K562 (cell line): ENCODE measurements around the gene C17orf78. TPM values are rescaled to one million over a fixed set of nuclear protein-coding genes. Genes with fewer than 3 reads are reported as not detected.

Experiments
- BRF1 ChIP-seq: IDR thresholded peaks from 3 replicates; pipeline ENCODE4 v1.6.1; 2011; ENCODE audit warnings: borderline replicate concordance, mild to moderate bottlenecking; ENCODE audit not compliant: insufficient read length; ENCODE audit errors: extremely low read depth
- CBX5 ChIP-seq: IDR thresholded peaks from 2 replicates; pipeline ENCODE4 v1.6.1; 2014; ENCODE audit warnings: low read depth, borderline replicate concordance
- EWSR1 ChIP-seq: fragments of 450-650 bp; IDR thresholded peaks from 2 replicates; pipeline ENCODE4 v1.6.1; 2018; ENCODE audit warnings: borderline replicate concordance, mild to moderate bottlenecking, low read depth, moderate library complexity; ENCODE audit not compliant: partially characterized antibody
- FOXA3 ChIP-seq, 2 experiments: fragments of 450-650 bp in 1 of 2; sonication (generic) in 1 of 2; formaldehyde crosslinking; IDR thresholded peaks in 1 of 2; conservative IDR thresholded peaks in 1 of 2; 2 replicates each; pipeline versions ENCODE4 v1.4.0 to v1.8.0; 2020 to 2022; ENCODE audit warnings: mild to moderate bottlenecking in 2 of 2, missing genetic modification reagents in 1 of 2
- GATAD2B ChIP-seq: fragments of 450-650 bp; IDR thresholded peaks from 2 replicates; pipeline ENCODE4 v1.6.1; 2017; ENCODE audit warnings: mild to moderate bottlenecking, borderline replicate concordance
- HNRNPH1 ChIP-seq: fragments of 200-400 bp; formaldehyde crosslinking; optimal IDR thresholded peaks from 2 replicates; pipeline ENCODE3; 2017; ENCODE audit warnings: low read depth, mild to moderate bottlenecking, low read length, moderate library complexity
- JUNB ChIP-seq: fragments of 450-650 bp; formaldehyde crosslinking; conservative IDR thresholded peaks from 2 replicates; pipeline ENCODE4 v1.4.0; 2020; ENCODE audit warnings: mild to moderate bottlenecking
- MAFF ChIP-seq: IDR thresholded peaks from 2 replicates; pipeline ENCODE4 v1.6.1; 2012; ENCODE audit warnings: low read length, improper control_type of control experiment
- MIER1 ChIP-seq: fragments of 450-650 bp; IDR thresholded peaks from 2 replicates; pipeline ENCODE4 v1.6.1; 2016; ENCODE audit warnings: antibody characterized with exemption, mild to moderate bottlenecking, low read depth
- NFYB ChIP-seq: IDR thresholded peaks from 2 replicates; pipeline ENCODE4 v1.6.1; 2011; ENCODE audit warnings: mild to moderate bottlenecking, moderate library complexity; ENCODE audit not compliant: insufficient read length; ENCODE audit errors: extremely low read depth
- PTTG1 ChIP-seq: fragments of 450-650 bp; IDR thresholded peaks from 2 replicates; pipeline ENCODE4 v1.6.1; 2016; ENCODE audit warnings: low read depth, mild to moderate bottlenecking, missing genetic modification characterization, missing compliant biosample characterization
- STAT5A ChIP-seq: IDR thresholded peaks from 2 replicates; pipeline ENCODE4 v1.6.1; 2012; ENCODE audit warnings: low read length, inconsistent platforms, borderline replicate concordance
- ZNF212 ChIP-seq: fragments of 450-650 bp; formaldehyde crosslinking; IDR thresholded peaks from 2 replicates; pipeline ENCODE4 v1.4.0; 2020; ENCODE audit warnings: mild to moderate bottlenecking
- polyA plus RNA-seq, 8 experiments: library from polyadenylated mRNA; depleted of rRNA in 4 of 8; stranded (reverse) in 5 of 8; unstranded in 3 of 8; fragments of >200 nt; fragmentation: Nextera tagmentation in 2 of 8; fragmentation: Illumina TruSeq in 1 of 8; extraction: Ambion mirVana in 2 of 8; extraction: Trizol in 1 of 8; gene quantifications; 2 replicates each; pipeline versions ENCODE4 v1.2.1 to v1.2.3, GENCODE V29; 2011 to 2014; ENCODE audit warnings: inconsistent platforms in 1 of 8, missing spikeins in 1 of 8
- total RNA-seq, 7 experiments: library from RNA; depleted of rRNA in 6 of 7; stranded (reverse); fragments of >200 nt in 6 of 7; fragmentation: Illumina TruSeq in 2 of 7; extraction: Trizol in 2 of 7; gene quantifications; 2 replicates each; pipeline versions ENCODE4 v1.2.1 to v1.2.3, GENCODE V29; 2011 to 2021; ENCODE audit warnings: low replicate concordance in 1 of 7
- TF ChIP-seq, protein P1 (sequence below): fragments of 450-650 bp; IDR thresholded peaks from 2 replicates; pipeline ENCODE4 v1.6.1; 2016; ENCODE audit warnings: mild to moderate bottlenecking, moderate library complexity
- TF ChIP-seq, protein P2 (sequence below): fragments of 450-650 bp; IDR thresholded peaks from 2 replicates; pipeline ENCODE4 v1.6.1; 2016; ENCODE audit warnings: borderline replicate concordance

Gene C17orf78
- total and polyA plus RNA-seq, 9 of the 15 experiments (the other 6 are each of a cell fraction or from before 2014, with no cell fraction given): not detected

DNA sequence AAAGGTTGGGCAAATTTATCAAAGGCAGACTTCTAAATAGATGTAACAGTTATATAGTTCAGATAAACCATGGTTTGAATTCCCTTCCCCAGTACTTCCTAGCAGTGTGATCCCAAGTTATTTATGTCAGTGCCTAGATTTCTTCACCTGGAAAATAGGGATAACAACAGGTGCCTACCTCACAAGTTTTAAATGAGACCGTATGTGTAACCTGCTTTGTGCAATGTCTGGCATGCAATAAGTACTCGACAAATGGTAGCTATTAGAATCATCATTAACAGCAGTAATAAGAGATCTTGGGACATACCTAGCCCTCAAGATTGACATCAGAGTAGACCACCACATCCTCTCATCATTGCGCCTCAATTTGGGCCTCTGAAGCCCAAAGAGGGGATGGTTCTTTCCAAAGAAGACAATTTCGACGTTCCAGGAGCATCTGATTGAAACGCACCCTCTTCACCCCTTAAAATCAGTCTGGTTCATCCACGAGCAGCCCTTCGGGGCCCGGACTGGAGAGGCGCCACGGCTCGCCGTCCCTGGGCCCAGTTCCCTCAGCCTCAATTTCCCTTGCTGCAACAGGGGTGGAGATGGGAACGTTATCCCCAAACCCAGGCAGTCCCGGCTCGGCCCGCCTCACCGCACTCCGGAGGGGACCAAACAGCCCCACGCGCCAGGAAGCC lies 30.3 kb downstream of the C17orf78 start (continued):
- TF ChIP-seq NFYB (no peak), EWSR1 (no peak), MIER1 (no peak), JUNB (CRISPR knock-in tag) (no peak), MAFF (no peak), ZNF212 (CRISPR knock-in tag) (no peak), STAT5A (no peak), CBX5 (no peak), GATAD2B (no peak), HNRNPH1 (no peak), FOXA3 (CRISPR knock-in tag; conservative IDR thresholded peaks at IDR 0.05 in 1 of 2, IDR thresholded peaks at IDR 0.05 in 1 of 2) (no peak), BRF1 (no peak), PTTG1 (no peak)
- TF ChIP-seq, protein P1, sequence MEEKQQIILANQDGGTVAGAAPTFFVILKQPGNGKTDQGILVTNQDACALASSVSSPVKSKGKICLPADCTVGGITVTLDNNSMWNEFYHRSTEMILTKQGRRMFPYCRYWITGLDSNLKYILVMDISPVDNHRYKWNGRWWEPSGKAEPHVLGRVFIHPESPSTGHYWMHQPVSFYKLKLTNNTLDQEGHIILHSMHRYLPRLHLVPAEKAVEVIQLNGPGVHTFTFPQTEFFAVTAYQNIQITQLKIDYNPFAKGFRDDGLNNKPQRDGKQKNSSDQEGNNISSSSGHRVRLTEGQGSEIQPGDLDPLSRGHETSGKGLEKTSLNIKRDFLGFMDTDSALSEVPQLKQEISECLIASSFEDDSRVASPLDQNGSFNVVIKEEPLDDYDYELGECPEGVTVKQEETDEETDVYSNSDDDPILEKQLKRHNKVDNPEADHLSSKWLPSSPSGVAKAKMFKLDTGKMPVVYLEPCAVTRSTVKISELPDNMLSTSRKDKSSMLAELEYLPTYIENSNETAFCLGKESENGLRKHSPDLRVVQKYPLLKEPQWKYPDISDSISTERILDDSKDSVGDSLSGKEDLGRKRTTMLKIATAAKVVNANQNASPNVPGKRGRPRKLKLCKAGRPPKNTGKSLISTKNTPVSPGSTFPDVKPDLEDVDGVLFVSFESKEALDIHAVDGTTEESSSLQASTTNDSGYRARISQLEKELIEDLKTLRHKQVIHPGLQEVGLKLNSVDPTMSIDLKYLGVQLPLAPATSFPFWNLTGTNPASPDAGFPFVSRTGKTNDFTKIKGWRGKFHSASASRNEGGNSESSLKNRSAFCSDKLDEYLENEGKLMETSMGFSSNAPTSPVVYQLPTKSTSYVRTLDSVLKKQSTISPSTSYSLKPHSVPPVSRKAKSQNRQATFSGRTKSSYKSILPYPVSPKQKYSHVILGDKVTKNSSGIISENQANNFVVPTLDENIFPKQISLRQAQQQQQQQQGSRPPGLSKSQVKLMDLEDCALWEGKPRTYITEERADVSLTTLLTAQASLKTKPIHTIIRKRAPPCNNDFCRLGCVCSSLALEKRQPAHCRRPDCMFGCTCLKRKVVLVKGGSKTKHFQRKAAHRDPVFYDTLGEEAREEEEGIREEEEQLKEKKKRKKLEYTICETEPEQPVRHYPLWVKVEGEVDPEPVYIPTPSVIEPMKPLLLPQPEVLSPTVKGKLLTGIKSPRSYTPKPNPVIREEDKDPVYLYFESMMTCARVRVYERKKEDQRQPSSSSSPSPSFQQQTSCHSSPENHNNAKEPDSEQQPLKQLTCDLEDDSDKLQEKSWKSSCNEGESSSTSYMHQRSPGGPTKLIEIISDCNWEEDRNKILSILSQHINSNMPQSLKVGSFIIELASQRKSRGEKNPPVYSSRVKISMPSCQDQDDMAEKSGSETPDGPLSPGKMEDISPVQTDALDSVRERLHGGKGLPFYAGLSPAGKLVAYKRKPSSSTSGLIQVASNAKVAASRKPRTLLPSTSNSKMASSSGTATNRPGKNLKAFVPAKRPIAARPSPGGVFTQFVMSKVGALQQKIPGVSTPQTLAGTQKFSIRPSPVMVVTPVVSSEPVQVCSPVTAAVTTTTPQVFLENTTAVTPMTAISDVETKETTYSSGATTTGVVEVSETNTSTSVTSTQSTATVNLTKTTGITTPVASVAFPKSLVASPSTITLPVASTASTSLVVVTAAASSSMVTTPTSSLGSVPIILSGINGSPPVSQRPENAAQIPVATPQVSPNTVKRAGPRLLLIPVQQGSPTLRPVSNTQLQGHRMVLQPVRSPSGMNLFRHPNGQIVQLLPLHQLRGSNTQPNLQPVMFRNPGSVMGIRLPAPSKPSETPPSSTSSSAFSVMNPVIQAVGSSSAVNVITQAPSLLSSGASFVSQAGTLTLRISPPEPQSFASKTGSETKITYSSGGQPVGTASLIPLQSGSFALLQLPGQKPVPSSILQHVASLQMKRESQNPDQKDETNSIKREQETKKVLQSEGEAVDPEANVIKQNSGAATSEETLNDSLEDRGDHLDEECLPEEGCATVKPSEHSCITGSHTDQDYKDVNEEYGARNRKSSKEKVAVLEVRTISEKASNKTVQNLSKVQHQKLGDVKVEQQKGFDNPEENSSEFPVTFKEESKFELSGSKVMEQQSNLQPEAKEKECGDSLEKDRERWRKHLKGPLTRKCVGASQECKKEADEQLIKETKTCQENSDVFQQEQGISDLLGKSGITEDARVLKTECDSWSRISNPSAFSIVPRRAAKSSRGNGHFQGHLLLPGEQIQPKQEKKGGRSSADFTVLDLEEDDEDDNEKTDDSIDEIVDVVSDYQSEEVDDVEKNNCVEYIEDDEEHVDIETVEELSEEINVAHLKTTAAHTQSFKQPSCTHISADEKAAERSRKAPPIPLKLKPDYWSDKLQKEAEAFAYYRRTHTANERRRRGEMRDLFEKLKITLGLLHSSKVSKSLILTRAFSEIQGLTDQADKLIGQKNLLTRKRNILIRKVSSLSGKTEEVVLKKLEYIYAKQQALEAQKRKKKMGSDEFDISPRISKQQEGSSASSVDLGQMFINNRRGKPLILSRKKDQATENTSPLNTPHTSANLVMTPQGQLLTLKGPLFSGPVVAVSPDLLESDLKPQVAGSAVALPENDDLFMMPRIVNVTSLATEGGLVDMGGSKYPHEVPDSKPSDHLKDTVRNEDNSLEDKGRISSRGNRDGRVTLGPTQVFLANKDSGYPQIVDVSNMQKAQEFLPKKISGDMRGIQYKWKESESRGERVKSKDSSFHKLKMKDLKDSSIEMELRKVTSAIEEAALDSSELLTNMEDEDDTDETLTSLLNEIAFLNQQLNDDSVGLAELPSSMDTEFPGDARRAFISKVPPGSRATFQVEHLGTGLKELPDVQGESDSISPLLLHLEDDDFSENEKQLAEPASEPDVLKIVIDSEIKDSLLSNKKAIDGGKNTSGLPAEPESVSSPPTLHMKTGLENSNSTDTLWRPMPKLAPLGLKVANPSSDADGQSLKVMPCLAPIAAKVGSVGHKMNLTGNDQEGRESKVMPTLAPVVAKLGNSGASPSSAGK: peak; percentile 44
- TF ChIP-seq, protein P2, sequence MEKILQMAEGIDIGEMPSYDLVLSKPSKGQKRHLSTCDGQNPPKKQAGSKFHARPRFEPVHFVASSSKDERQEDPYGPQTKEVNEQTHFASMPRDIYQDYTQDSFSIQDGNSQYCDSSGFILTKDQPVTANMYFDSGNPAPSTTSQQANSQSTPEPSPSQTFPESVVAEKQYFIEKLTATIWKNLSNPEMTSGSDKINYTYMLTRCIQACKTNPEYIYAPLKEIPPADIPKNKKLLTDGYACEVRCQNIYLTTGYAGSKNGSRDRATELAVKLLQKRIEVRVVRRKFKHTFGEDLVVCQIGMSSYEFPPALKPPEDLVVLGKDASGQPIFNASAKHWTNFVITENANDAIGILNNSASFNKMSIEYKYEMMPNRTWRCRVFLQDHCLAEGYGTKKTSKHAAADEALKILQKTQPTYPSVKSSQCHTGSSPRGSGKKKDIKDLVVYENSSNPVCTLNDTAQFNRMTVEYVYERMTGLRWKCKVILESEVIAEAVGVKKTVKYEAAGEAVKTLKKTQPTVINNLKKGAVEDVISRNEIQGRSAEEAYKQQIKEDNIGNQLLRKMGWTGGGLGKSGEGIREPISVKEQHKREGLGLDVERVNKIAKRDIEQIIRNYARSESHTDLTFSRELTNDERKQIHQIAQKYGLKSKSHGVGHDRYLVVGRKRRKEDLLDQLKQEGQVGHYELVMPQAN: peak; percentile 80
